SW480 (cell line): ENCODE results near the gene SECTM1.

Source experiments
- DNase-seq: peaks from one replicate; pipeline ENCODE4 v3.0.0-alpha.2; 2016; ENCODE audit warnings: low spot score

Gene SECTM1

GRCh38 chr17:82314727-82315605 lies 18.6 kb downstream of the SECTM1 start:
- DNase-seq, result no peak

GRCh38 chr17:82314012-82314726 lies 19.4 kb downstream of the SECTM1 start:
- DNase-seq, result no peak

- DNase-seq, result no peak
Measured at GRCh38 chr17:82313195-82314011, 20.2 kb downstream of the SECTM1 start.

- no peak for DNase-seq
Measured at GRCh38 chr17:82311971-82312370, 21.6 kb downstream of the SECTM1 start.

GRCh38 chr17:82310877-82311276 lies 22.7 kb downstream of the SECTM1 start:
- no peak for DNase-seq

GRCh38 chr17:82309656-82310570 lies 23.7 kb downstream of the SECTM1 start:
- DNase-seq, result no peak

- no peak for DNase-seq
Measured at GRCh38 chr17:82305727-82306300, 27.8 kb downstream of the SECTM1 start.

GRCh38 chr17:82304826-82305726 lies 28.5 kb downstream of the SECTM1 start:
- DNase-seq, result no peak

- no peak for DNase-seq
Measured at GRCh38 chr17:82303944-82304808, 29.4 kb downstream of the SECTM1 start.

- DNase-seq, result no peak
Measured at GRCh38 chr17:82302991-82303943, 30.3 kb downstream of the SECTM1 start.

- no peak for DNase-seq
Measured at GRCh38 chr17:82302568-82302963, 31.0 kb downstream of the SECTM1 start.

- peak; percentile 59 for DNase-seq
Measured at GRCh38 chr17:82301916-82302567, 31.5 kb downstream of the SECTM1 start.

- no peak for DNase-seq
Measured at GRCh38 chr17:82301300-82301915, 32.2 kb downstream of the SECTM1 start.

GRCh38 chr17:82300707-82301270 lies 32.8 kb downstream of the SECTM1 start:
- peak; percentile 54 for DNase-seq

- DNase-seq, result no peak
Measured at GRCh38 chr17:82300228-82300627, 33.3 kb downstream of the SECTM1 start.

GRCh38 chr17:82299452-82299851 lies 34.1 kb downstream of the SECTM1 start:
- no peak for DNase-seq
